ENCODE measurements around the gene GRM8.

The GRM8 gene

DNA sequence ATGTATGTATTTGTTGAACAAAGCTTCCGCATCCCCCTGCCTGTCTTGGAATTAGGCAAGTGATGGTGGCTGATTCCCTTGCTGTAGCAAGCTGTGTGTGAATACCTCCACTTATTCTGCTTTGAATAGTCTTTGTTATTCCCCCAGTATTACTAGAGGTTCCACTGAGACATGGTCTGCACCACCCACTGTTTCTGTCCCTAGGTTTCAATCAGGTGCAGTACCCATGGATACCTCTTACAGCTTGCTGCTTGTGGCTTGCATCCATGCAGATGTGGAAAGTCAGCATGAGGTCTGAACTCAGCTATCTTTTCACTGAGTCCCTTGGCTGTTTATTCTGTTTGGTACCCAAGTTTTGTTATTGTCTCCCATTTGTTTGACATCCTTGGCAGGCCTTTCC, 447.4 kb downstream of the GRM8 start:
- TF ChIP-seq FOXP2 (optimal IDR thresholded peaks at IDR 0.05; ENCODE audit: borderline replicate concordance, extremely low read depth, extremely low read length, insufficient read depth) (no peak), SIN3A (IDR thresholded peaks at IDR 0.05; ENCODE audit: borderline replicate concordance, insufficient read depth, low read length) (no peak), TAF1 (IDR thresholded peaks at IDR 0.05; ENCODE audit: borderline replicate concordance, insufficient read depth, low read length) (no peak), POLR2AphosphoS5 (IDR thresholded peaks at IDR 0.05; ENCODE audit: low read depth, low read length) (no peak)
- TF ChIP-seq, protein P1, sequence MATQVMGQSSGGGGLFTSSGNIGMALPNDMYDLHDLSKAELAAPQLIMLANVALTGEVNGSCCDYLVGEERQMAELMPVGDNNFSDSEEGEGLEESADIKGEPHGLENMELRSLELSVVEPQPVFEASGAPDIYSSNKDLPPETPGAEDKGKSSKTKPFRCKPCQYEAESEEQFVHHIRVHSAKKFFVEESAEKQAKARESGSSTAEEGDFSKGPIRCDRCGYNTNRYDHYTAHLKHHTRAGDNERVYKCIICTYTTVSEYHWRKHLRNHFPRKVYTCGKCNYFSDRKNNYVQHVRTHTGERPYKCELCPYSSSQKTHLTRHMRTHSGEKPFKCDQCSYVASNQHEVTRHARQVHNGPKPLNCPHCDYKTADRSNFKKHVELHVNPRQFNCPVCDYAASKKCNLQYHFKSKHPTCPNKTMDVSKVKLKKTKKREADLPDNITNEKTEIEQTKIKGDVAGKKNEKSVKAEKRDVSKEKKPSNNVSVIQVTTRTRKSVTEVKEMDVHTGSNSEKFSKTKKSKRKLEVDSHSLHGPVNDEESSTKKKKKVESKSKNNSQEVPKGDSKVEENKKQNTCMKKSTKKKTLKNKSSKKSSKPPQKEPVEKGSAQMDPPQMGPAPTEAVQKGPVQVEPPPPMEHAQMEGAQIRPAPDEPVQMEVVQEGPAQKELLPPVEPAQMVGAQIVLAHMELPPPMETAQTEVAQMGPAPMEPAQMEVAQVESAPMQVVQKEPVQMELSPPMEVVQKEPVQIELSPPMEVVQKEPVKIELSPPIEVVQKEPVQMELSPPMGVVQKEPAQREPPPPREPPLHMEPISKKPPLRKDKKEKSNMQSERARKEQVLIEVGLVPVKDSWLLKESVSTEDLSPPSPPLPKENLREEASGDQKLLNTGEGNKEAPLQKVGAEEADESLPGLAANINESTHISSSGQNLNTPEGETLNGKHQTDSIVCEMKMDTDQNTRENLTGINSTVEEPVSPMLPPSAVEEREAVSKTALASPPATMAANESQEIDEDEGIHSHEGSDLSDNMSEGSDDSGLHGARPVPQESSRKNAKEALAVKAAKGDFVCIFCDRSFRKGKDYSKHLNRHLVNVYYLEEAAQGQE (IDR thresholded peaks at IDR 0.05; ENCODE audit: insufficient read depth in 1 of 2, low read depth in 2 of 2, low read length in 2 of 2), result no peak

DNA sequence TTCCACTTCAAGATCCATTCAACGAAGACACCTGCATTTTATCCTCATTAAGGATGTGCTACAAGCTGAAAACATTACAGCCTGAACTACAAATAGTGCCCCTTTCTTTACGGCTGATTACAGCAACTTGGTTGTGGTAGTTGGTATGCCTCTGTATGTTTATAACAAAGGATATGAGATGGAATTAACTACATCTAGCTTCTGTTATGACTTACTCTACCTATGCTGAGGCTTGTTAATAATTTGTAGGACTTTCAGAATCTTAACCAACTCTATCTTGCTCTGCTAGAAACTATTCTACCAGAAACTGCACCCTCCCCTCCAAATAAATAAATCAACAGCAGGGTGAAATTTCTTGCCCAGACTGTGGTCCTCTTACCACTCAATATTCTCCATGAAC, 448.1 kb downstream of the GRM8 start:
- TF ChIP-seq TAF1 (IDR thresholded peaks at IDR 0.05; ENCODE audit: borderline replicate concordance, insufficient read depth, low read length) (no peak), FOXP2 (optimal IDR thresholded peaks at IDR 0.05; ENCODE audit: borderline replicate concordance, extremely low read depth, extremely low read length, insufficient read depth) (no peak), POLR2AphosphoS5 (IDR thresholded peaks at IDR 0.05; ENCODE audit: low read depth, low read length) (no peak), SIN3A (IDR thresholded peaks at IDR 0.05; ENCODE audit: borderline replicate concordance, insufficient read depth, low read length) (no peak)
- TF ChIP-seq, protein P1 (IDR thresholded peaks at IDR 0.05; ENCODE audit: insufficient read depth in 1 of 2, low read depth in 2 of 2, low read length in 2 of 2), result no peak

DNA sequence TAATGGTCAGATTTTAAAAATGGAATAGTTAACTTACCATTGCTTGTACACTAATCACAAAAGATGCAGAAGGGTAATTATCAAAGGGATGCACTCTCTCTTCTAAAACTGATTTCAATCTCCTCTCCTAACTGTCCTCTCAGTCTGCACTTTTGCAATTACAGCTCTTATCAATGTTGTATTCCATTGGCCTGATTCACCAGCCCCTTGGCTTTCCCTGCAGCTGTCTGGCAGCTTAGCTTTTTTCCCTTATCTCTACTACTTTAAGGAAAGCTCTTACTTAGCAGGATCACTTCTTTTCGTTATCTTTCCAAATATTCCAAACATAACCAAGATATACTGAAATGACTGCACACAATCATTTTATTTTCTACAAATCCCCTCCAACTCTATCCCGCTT, 448.8 kb downstream of the GRM8 start:
- TF ChIP-seq, protein P1 (IDR thresholded peaks at IDR 0.05; ENCODE audit: insufficient read depth in 1 of 2, low read depth in 2 of 2, low read length in 2 of 2), result no peak
- no peak for TF ChIP-seq FOXP2 (optimal IDR thresholded peaks at IDR 0.05; ENCODE audit: borderline replicate concordance, extremely low read depth, extremely low read length, insufficient read depth)
- no peak for TF ChIP-seq SIN3A (IDR thresholded peaks at IDR 0.05; ENCODE audit: borderline replicate concordance, insufficient read depth, low read length)
- TF ChIP-seq POLR2AphosphoS5 (IDR thresholded peaks at IDR 0.05; ENCODE audit: low read depth, low read length), result no peak
- TF ChIP-seq TAF1 (IDR thresholded peaks at IDR 0.05; ENCODE audit: borderline replicate concordance, insufficient read depth, low read length), result no peak

DNA sequence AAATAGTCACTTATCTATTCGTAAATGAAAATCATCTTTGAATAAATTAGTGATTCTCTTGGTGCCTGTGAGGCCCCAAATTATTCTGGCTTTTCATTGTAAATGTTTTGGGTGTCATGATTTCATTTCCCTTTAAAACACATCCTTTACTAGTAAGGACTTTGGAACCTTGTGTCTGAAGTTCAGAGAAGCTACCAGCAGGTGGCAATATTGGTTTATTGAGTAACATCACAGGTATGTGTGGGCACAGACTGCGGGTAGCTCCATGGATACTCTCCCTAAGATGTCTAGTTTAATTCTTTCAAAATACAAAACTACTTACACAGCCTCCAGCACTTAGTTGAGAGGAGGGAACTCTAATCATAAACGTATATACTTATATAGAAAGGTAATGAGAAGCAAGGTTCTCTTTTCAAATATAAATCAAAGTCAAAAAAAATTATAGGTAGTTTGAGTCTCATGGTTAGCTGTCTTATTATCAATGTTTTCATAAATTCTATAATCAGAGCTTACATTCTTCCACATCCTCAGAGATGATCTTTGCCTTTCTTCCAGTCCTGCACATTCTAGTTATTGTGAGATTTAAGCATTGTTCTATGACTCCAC, 449.6 kb downstream of the GRM8 start:
- no peak for TF ChIP-seq SIN3A (IDR thresholded peaks at IDR 0.05; ENCODE audit: borderline replicate concordance, insufficient read depth, low read length)
- TF ChIP-seq, protein P1 (IDR thresholded peaks at IDR 0.05; ENCODE audit: insufficient read depth in 1 of 2, low read depth in 2 of 2, low read length in 2 of 2), result no peak
- TF ChIP-seq POLR2AphosphoS5 (IDR thresholded peaks at IDR 0.05; ENCODE audit: low read depth, low read length), result no peak
- no peak for TF ChIP-seq TAF1 (IDR thresholded peaks at IDR 0.05; ENCODE audit: borderline replicate concordance, insufficient read depth, low read length)
- no peak for TF ChIP-seq FOXP2 (optimal IDR thresholded peaks at IDR 0.05; ENCODE audit: borderline replicate concordance, extremely low read depth, extremely low read length, insufficient read depth)

All from PFSK-1 (cell line).